H1 (cell line): ENCODE results near the gene IQCK. TPM values are rescaled to one million over a fixed set of nuclear protein-coding genes. Genes with fewer than 3 reads are reported as not detected.

Experiments used
- CTCF ChIA-PET: fragments of 300-600 bp; sonication (Branson Sonifier 250); formaldehyde crosslinking; loops from one replicate; lab custom pipeline; 2021; ENCODE audit not compliant: partially characterized antibody; lab: Charles Lee
- POLR2A ChIA-PET: fragments of 300-600 bp; sonication (Branson Sonifier 250); formaldehyde crosslinking; loops from one replicate; lab custom pipeline; 2021; ENCODE audit warnings: inconsistent platforms; ENCODE audit not compliant: partially characterized antibody; lab: Charles Lee
- DNase-seq, 2 experiments: peaks; one replicate each; pipeline versions ENCODE4 v3.0.0 to v3.0.0-alpha.2; 2010 to 2022; ENCODE audit warnings: low spot score in 2 of 2, low read depth in 1 of 2, mixed read lengths in 1 of 2
- FAIRE-seq: peaks from 2 replicates; lab custom pipeline; 2011; peaks lifted over from hg19 to GRCh38; lab: Jason Lieb, UNC
- H2AFZ ChIP-seq: 2 replicates; pipeline ENCODE4 v1.8.1; 2012; ENCODE audit warnings: low read length, inconsistent platforms
- H2AK5ac ChIP-seq: 2 replicates; pipeline ENCODE4 v1.6.1; 2013; ENCODE audit warnings: low read depth, low read length
- H2BK120ac ChIP-seq: replicated peaks from 2 replicates; pipeline ENCODE3; 2013; ENCODE audit warnings: low read depth, low read length, inconsistent platforms
- H2BK12ac ChIP-seq: 2 replicates; pipeline ENCODE4 v1.6.1; 2013; ENCODE audit warnings: low read depth, low read length
- H2BK15ac ChIP-seq: 2 replicates; pipeline ENCODE4 v1.6.1; 2013; ENCODE audit warnings: low read length
- H2BK20ac ChIP-seq: 2 replicates; pipeline ENCODE4 v1.6.1; 2013; ENCODE audit warnings: low read length
- H2BK5ac ChIP-seq: 2 replicates; pipeline ENCODE4 v1.6.1; 2013; ENCODE audit warnings: low read depth, low read length
- H3K14ac ChIP-seq: 2 replicates; pipeline ENCODE4 v1.6.1; 2013; ENCODE audit warnings: inconsistent platforms; ENCODE audit not compliant: insufficient read length
- H3K18ac ChIP-seq: 2 replicates; pipeline ENCODE4 v1.6.1; 2013; ENCODE audit warnings: low read length; ENCODE audit errors: extremely low read depth
- H3K23ac ChIP-seq: 2 replicates; pipeline ENCODE4 v1.6.1; 2013; ENCODE audit warnings: inconsistent platforms; ENCODE audit not compliant: insufficient read length
- H3K23me2 ChIP-seq: 2 replicates; pipeline ENCODE4 v1.6.1; 2013; ENCODE audit warnings: low read depth, low read length
- H3K27ac ChIP-seq: 2 replicates; pipeline ENCODE4 v1.6.1; 2011; ENCODE audit warnings: low read depth, low read length, inconsistent platforms
- H3K27me3 ChIP-seq, 4 experiments: replicated peaks in 1 of 4; 1 replicate in 1 of 4; 2 replicates in 3 of 4; pipeline versions ENCODE4 v1.6.1 to v1.8.1; 2011 to 2013; ENCODE audit warnings: low read length in 3 of 4, mild to moderate bottlenecking in 3 of 4, inconsistent platforms in 2 of 4, mixed read lengths in 2 of 4, moderate library complexity in 1 of 4; ENCODE audit not compliant: control insufficient read depth in 3 of 4, insufficient read depth in 3 of 4; ENCODE audit errors: extremely low read depth in 1 of 4
- H3K36me3 ChIP-seq, 4 experiments: 2 replicates each; pipeline versions ENCODE4 v1.6.1 to v1.8.1; 2011 to 2013; ENCODE audit warnings: mild to moderate bottlenecking in 4 of 4, low read length in 3 of 4, moderate library complexity in 2 of 4, control low read depth in 1 of 4, inconsistent platforms in 1 of 4; ENCODE audit not compliant: insufficient read depth in 4 of 4, control insufficient read depth in 2 of 4
- H3K4ac ChIP-seq: replicated peaks from 2 replicates; pipeline ENCODE3; 2013; ENCODE audit warnings: low read length, low read depth, mixed read lengths, inconsistent platforms; ENCODE audit not compliant: insufficient read length
- H3K4me1 ChIP-seq, 4 experiments: replicated peaks in 1 of 4; 1 replicate in 1 of 4; 2 replicates in 3 of 4; pipeline versions ENCODE4 v1.6.1 to v1.8.1; 2011 to 2013; ENCODE audit warnings: low read length in 3 of 4, inconsistent platforms in 2 of 4, mixed read lengths in 1 of 4; ENCODE audit not compliant: insufficient read depth in 4 of 4, control insufficient read depth in 3 of 4
- H3K4me2 ChIP-seq, 2 experiments: 2 replicates each; pipeline versions ENCODE4 v1.6.1 to v1.8.1; 2011 to 2013; ENCODE audit warnings: low read depth in 2 of 2, low read length in 2 of 2, control low read depth in 1 of 2, inconsistent platforms in 1 of 2, mild to moderate bottlenecking in 1 of 2; ENCODE audit not compliant: insufficient read depth in 1 of 2
- H3K4me3 ChIP-seq, 4 experiments: fragments of 200-600, 300-600 bp in 1 of 4; sonication (generic), shearing (Covaris generic), sonication (Bioruptor Twin) in 1 of 4; 2 replicates each; pipeline versions ENCODE4 v1.5.1 to v1.8.1; 2011 to 2016; ENCODE audit warnings: low read length in 4 of 4, low read depth in 3 of 4, control low read depth in 2 of 4, inconsistent platforms in 2 of 4, mild to moderate bottlenecking in 2 of 4, mixed read lengths in 1 of 4, moderate library complexity in 1 of 4; ENCODE audit not compliant: insufficient read depth in 2 of 4; ENCODE audit errors: extremely low read depth in 1 of 4
- H3K56ac ChIP-seq: replicated peaks from 2 replicates; pipeline ENCODE3; 2013; ENCODE audit warnings: low read depth, mild to moderate bottlenecking, mixed read lengths, low read length, inconsistent platforms; ENCODE audit not compliant: insufficient read length
- H3K79me1 ChIP-seq: 2 replicates; pipeline ENCODE4 v1.6.1; 2013; ENCODE audit warnings: low read depth, low read length, control low read depth
- H3K79me2 ChIP-seq, 2 experiments: 2 replicates each; pipeline versions ENCODE4 v1.6.1 to v1.8.1; 2012 to 2013; ENCODE audit warnings: low read length in 2 of 2, mild to moderate bottlenecking in 2 of 2, inconsistent platforms in 1 of 2; ENCODE audit not compliant: insufficient read depth in 2 of 2, control insufficient read depth in 1 of 2
- H3K9ac ChIP-seq, 4 experiments: replicated peaks in 1 of 4; 1 replicate in 1 of 4; 2 replicates in 3 of 4; pipeline versions ENCODE4 v1.6.1 to v1.8.1; 2011 to 2013; ENCODE audit warnings: low read depth in 3 of 4, low read length in 3 of 4, control low read depth in 2 of 4, mild to moderate bottlenecking in 2 of 4, moderate library complexity in 2 of 4, inconsistent platforms in 1 of 4; ENCODE audit errors: extremely low read depth in 1 of 4
- H3K9me3 ChIP-seq, 2 experiments: 2 replicates each; pipeline versions ENCODE4 v1.6.1 to v1.8.1; 2012 to 2013; ENCODE audit warnings: mild to moderate bottlenecking in 2 of 2, moderate library complexity in 2 of 2, control low read depth in 1 of 2, inconsistent platforms in 1 of 2, low read depth in 1 of 2, low read length in 1 of 2, mixed read lengths in 1 of 2; ENCODE audit not compliant: insufficient read depth in 2 of 2
- H4K20me1 ChIP-seq, 2 experiments: replicated peaks in 1 of 2; 2 replicates each; pipeline versions ENCODE3 to v1.8.1; 2011 to 2013; ENCODE audit warnings: inconsistent platforms in 2 of 2, low read length in 2 of 2, mild to moderate bottlenecking in 1 of 2; ENCODE audit not compliant: insufficient read depth in 2 of 2, control insufficient read depth in 1 of 2
- H4K5ac ChIP-seq: 2 replicates; pipeline ENCODE4 v1.6.1; 2013; ENCODE audit warnings: low read length, low read depth, mixed read lengths, inconsistent platforms; ENCODE audit not compliant: insufficient read length
- H4K8ac ChIP-seq: 2 replicates; pipeline ENCODE4 v1.8.0; 2013; ENCODE audit warnings: mild to moderate bottlenecking, moderate library complexity, low read length, inconsistent platforms; ENCODE audit not compliant: insufficient read depth; ENCODE audit errors: extremely low read depth
- H4K91ac ChIP-seq: replicated peaks from 2 replicates; pipeline ENCODE3; 2013; ENCODE audit warnings: low read length, mixed read lengths, inconsistent platforms; ENCODE audit not compliant: insufficient read length
- ASH2L ChIP-seq: fragments of 200-600, 300-600 bp; sonication (generic); IDR thresholded peaks from one replicate; pipeline ENCODE4 v1.7.1; 2017; ENCODE audit warnings: low read length
- BRCA1 ChIP-seq: IDR thresholded peaks from 2 replicates; pipeline ENCODE4 v1.6.1; 2012; ENCODE audit warnings: low read depth, low read length, improper control_type of control experiment
- NRF1 ChIP-seq: IDR thresholded peaks from 2 replicates; pipeline ENCODE4 v1.6.1; 2011; ENCODE audit warnings: mild to moderate bottlenecking, low read depth, low read length, improper control_type of control experiment
- PHF8 ChIP-seq: fragments of 200-600 bp; sonication (generic); conservative IDR thresholded peaks from 2 replicates; pipeline ENCODE4 v1.7.1; 2012; ENCODE audit warnings: low read depth, mild to moderate bottlenecking, inconsistent platforms, low read length, moderate library complexity
- POLR2A ChIP-seq, 2 experiments: IDR thresholded peaks; 1 replicate in 1 of 2; 2 replicates in 1 of 2; pipeline ENCODE4 v1.6.1; 2011; ENCODE audit warnings: low read depth in 2 of 2, low read length in 2 of 2, mild to moderate bottlenecking in 2 of 2; ENCODE audit errors: control extremely low read depth in 1 of 2
- RAD21 ChIP-seq, 2 experiments: IDR thresholded peaks in 1 of 2; conservative IDR thresholded peaks in 1 of 2; 2 replicates each; pipeline ENCODE4 v1.6.1; 2011; ENCODE audit warnings: low read depth in 2 of 2, low read length in 2 of 2, improper control_type of control experiment in 1 of 2, inconsistent platforms in 1 of 2, mild to moderate bottlenecking in 1 of 2, moderate library complexity in 1 of 2
- SIN3A ChIP-seq, 2 experiments: IDR thresholded peaks in 1 of 2; conservative IDR thresholded peaks in 1 of 2; 2 replicates each; pipeline ENCODE4 v1.6.1; 2011 to 2012; ENCODE audit warnings: low read length in 2 of 2, improper control_type of control experiment in 1 of 2, low read depth in 1 of 2, mild to moderate bottlenecking in 1 of 2
- TCF12 ChIP-seq: IDR thresholded peaks from 2 replicates; pipeline ENCODE4 v1.6.1; 2011; ENCODE audit warnings: low read depth, mild to moderate bottlenecking, low read length
- YY1 ChIP-seq: IDR thresholded peaks from 2 replicates; pipeline ENCODE4 v1.6.1; 2011; ENCODE audit warnings: low read depth, mild to moderate bottlenecking, low read length
- WGBS, 2 experiments: shearing (Covaris generic) in 1 of 2; methylation state at CpG; one replicate each; pipeline versions ENCODE4 v1.1.6 to v1.1.7; 2013 to 2015; ENCODE audit warnings: low lambda C conversion rate in 2 of 2, mixed read lengths in 2 of 2, inconsistent platforms in 1 of 2, low coverage in 1 of 2, missing lambda C conversion rate in 1 of 2; ENCODE audit not compliant: insufficient replicate concordance in 2 of 2, insufficient coverage in 1 of 2, insufficient read length in 1 of 2; ENCODE audit errors: extremely low coverage in 1 of 2, missing lambda C conversion rate in 1 of 2; 5-methylcytosine and 5-hydroxymethylcytosine counted together
- polyA plus RNA-seq, 7 experiments: library from polyadenylated mRNA; depleted of rRNA in 3 of 7; stranded (reverse) in 5 of 7; unstranded in 2 of 7; fragments of >200 nt in 5 of 7; fragments of 200-250 nt in 2 of 7; gene quantifications; 1 replicate in 5 of 7; 2 replicates in 1 of 7; 4 replicates in 1 of 7; pipeline versions ENCODE4 v1.2.1 to v1.2.3, GENCODE V29; 2011 to 2013; ENCODE audit warnings: missing spikeins in 2 of 7, mixed read lengths in 2 of 7
- total RNA-seq: library from RNA; stranded (reverse); fragmentation: NEBNext Ultra II Directional; extraction: Animal tissue kit (Norgen Biotek cat#: 25700); gene quantifications from 2 replicates; pipeline ENCODE4 v1.2.1, GENCODE V29; 2021
- TF ChIP-seq, protein P1 (sequence below), 3 experiments: IDR thresholded peaks; 1 replicate in 2 of 3; 2 replicates in 1 of 3; pipeline versions ENCODE4 v1.5.1 to v1.6.1; 2011; ENCODE audit warnings: low read length in 3 of 3, mild to moderate bottlenecking in 3 of 3, inconsistent platforms in 2 of 3, low read depth in 1 of 3, moderate library complexity in 1 of 3; ENCODE audit not compliant: insufficient read depth in 1 of 3; ENCODE audit errors: control extremely low read depth in 1 of 3
- TF ChIP-seq, protein P2 (sequence below): IDR thresholded peaks from 2 replicates; pipeline ENCODE4 v1.6.1; 2011; ENCODE audit warnings: low read depth, mild to moderate bottlenecking, low read length; ENCODE audit not compliant: insufficient read depth

Gene IQCK
- total and polyA plus RNA-seq, 2 of the 8 experiments (the other 6 are each of a cell fraction or from before 2014, with no cell fraction given) = 6.2 to 9.3 TPM

DNA sequence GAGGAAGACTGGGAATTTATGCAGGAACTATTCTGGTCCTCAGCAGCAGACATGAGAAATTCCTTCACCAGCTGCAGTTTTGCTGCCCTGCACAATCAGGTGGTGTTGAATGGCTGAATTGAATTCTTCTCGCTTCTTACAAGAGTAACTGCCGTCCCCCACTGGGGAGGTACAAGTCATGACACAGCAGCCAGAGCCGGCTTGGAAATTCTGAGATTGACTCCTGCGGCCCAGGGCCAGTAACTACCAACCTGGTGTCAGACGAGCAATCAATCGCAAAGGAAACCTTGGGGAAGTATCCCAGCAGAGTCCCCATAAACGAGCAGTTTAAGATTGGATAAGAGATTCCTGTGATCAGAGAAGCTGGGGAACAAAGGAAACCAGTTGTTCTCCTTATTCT lies 30.8 kb upstream of the IQCK start:
- Histone ChIP-seq H3K79me2 (no peaks in the 10 kb centered on the region), H2BK12ac (no peak overlapping the region), H3K18ac (no peak overlapping the region), H3K9me3 (peaks cover 0 to 8% of the 10 kb centered on the region in 2 experiments; a peak in 2 of 4 replicates), H3K27me3 (no peaks in the 10 kb centered on the region), H3K14ac (no peak overlapping the region), H3K79me1 (no peaks in the 10 kb centered on the region), H2AFZ (no peak overlapping the region), H3K4me1 (no peaks in the 10 kb centered on the region), H2AK5ac (no peak overlapping the region), H3K4me3 (no peak overlapping the region), H3K36me3 (peaks cover 5 to 31% (median 19%) of the 10 kb centered on the region in 4 experiments), H3K4ac (no peak overlapping the region), H4K8ac (no peak overlapping the region), H2BK15ac (no peak overlapping the region), H3K9ac (no peak overlapping the region), H4K5ac (no peak overlapping the region), H3K27ac (no peak overlapping the region), H3K4me2 (no peak overlapping the region), H3K23me2 (no peaks in the 10 kb centered on the region), H4K20me1 (no peaks in the 10 kb centered on the region), H2BK120ac (no peak overlapping the region), H4K91ac (no peak overlapping the region), H3K23ac (no peak overlapping the region), H2BK5ac (no peak overlapping the region), H2BK20ac (no peak overlapping the region), H3K56ac (no peak overlapping the region)
- no peak for DNase-seq
- FAIRE-seq = no peak
- ChIA-PET POLR2A (interaction anchor here (1.6 to 2.8 kb wide), 3 partner anchors 11 to 26 kb away, joined by 3 to 23 read pairs (median 4); no protein-coding TSS in a partner anchor), CTCF (interaction anchor here (0.8 to 1.7 kb wide), 5 partner anchors 9 to 220 kb away, joined by 3 read pairs; no protein-coding TSS in a partner anchor)
- 91% methylated on average over 7 of the region's 7 CpGs; no CpG with 5 or more reads in 1 of the 2 experiments for WGBS, 2 experiments
- no peak for TF ChIP-seq NRF1
- TF ChIP-seq YY1 = no peak
- TF ChIP-seq POLR2A (IDR thresholded peaks at IDR 0.05; ENCODE audit: control extremely low read depth in 1 of 2, low read depth in 2 of 2, low read length in 2 of 2) = no peak
- no peak for TF ChIP-seq TCF12
- TF ChIP-seq ASH2L = no peak
- no peak for TF ChIP-seq BRCA1
- TF ChIP-seq PHF8 = no peak
- no peak for TF ChIP-seq RAD21 (IDR thresholded peaks at IDR 0.05 in 1 of 2, conservative IDR thresholded peaks at IDR 0.05 in 1 of 2; ENCODE audit: low read depth in 2 of 2, low read length in 2 of 2)
- TF ChIP-seq, protein P1, sequence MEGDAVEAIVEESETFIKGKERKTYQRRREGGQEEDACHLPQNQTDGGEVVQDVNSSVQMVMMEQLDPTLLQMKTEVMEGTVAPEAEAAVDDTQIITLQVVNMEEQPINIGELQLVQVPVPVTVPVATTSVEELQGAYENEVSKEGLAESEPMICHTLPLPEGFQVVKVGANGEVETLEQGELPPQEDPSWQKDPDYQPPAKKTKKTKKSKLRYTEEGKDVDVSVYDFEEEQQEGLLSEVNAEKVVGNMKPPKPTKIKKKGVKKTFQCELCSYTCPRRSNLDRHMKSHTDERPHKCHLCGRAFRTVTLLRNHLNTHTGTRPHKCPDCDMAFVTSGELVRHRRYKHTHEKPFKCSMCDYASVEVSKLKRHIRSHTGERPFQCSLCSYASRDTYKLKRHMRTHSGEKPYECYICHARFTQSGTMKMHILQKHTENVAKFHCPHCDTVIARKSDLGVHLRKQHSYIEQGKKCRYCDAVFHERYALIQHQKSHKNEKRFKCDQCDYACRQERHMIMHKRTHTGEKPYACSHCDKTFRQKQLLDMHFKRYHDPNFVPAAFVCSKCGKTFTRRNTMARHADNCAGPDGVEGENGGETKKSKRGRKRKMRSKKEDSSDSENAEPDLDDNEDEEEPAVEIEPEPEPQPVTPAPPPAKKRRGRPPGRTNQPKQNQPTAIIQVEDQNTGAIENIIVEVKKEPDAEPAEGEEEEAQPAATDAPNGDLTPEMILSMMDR (IDR thresholded peaks at IDR 0.05; ENCODE audit: control extremely low read depth in 1 of 3, insufficient read depth in 1 of 3, low read depth in 1 of 3, low read length in 3 of 3) = no peak
- TF ChIP-seq, protein P2, sequence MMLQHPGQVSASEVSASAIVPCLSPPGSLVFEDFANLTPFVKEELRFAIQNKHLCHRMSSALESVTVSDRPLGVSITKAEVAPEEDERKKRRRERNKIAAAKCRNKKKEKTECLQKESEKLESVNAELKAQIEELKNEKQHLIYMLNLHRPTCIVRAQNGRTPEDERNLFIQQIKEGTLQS = no peak
- no peak for TF ChIP-seq SIN3A (conservative IDR thresholded peaks at IDR 0.05 in 1 of 2, IDR thresholded peaks at IDR 0.05 in 1 of 2; ENCODE audit: low read depth in 1 of 2, low read length in 2 of 2)
